HS-27A (cell line): ENCODE results near the gene RAX2.
"Not testable (repeated sequence)": the region's sequence is repeated elsewhere in the genome, so short reads cannot be mapped to it uniquely, and the experiment has no call there.

ENCODE experiments used
- DNase-seq: peaks from one replicate; pipeline ENCODE4 v3.0.0-alpha.2; 2012; ENCODE audit warnings: low read depth, missing footprints

RAX2 gene

DNA sequence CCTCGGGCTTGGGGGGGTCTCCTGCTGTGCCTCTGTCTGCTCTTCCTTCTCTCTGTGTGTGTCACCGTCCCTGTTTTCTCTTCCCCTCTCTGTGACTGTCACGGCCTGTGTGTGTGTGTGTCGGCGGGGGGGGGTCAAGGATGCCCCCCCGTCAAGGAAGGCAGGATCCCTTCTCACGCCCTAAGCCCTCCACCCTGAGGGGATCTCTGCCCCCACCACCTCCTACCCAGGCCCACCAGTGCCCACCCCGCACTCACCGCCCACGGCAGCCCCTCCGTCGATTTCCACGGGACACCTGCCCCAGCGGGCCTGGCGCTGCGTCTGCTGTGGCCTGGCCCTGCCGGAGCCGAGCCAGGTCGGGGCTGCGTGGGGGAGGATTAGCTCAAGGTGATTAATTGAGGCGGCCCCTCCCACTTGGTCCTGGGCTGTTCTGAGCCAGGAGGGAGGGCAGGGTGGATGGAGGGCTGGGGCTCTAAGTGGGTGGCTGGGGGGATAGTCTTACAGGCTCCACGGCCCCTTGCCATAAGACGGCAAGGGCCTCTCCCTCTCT lies at the start of gene RAX2:
Gene RAX2, minus strand, starts transcription at position 323 of the 550 bp plus-strand sequence. CDS start 486 bp downstream, outside the sequence.
- DNase-seq = no peak

DNA sequence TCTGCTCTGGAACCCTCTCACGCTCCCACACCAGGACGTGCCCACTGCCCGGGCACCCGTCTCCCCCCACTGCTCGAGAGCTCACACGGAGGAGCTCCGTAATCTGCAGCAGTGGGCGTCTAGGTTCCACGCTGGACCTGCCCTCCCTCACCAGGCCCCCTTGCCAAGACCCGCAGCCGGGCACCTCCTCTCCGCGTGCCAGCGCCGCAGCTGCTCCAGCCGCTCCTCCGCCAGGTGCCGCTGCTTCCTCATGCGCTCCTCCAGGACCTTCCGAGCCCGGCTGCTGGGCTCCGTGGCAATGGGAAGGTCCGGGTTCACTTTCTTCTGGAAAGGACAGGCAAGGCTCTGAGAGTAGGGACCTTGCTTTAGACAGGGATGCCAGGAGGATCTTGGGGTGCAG lies 49.1 kb upstream of the RAX2 start:
- DNase-seq = no peak

DNA sequence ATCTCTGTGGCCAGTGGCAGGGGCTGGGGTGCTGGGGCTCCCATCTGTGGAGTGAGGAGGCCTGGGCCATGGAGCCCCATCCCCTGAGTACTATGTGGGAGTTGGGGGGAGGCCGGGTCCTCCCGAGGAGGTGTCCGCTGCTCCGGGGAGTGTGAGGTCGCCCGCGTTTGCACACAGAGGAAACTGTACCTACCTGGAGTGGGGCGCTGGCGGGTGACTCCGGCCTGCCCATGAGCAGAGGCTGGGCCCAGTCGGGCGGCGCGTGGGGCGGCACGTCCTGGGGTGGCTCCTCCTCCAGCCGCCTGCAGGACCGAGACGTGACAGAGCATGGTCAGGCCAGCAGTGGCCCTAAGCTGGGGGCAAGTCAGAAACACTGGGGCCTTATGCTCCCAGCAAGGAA lies 48.0 kb upstream of the RAX2 start:
- DNase-seq = no peak

DNA sequence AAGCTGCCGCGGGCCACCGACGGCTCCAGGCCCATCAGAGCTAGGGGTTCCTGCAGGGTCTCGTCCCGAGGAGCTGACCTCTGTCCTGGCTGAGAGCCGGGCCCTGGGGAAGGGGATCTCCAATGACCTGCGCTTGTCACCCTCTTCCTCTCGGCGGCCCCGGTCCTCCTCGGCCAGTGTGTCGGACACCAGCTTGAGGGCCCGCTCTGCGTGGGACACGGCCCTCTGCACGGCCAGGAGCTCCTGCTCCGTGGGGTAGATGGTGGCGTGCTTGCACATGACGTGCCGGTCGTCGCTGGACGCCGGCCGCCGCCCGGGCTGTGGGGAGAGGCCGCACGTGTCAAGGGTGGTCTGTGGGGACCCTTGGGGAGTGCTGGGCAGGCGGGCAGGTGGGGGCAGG lies 46.9 kb upstream of the RAX2 start:
- no peak for DNase-seq

DNA sequence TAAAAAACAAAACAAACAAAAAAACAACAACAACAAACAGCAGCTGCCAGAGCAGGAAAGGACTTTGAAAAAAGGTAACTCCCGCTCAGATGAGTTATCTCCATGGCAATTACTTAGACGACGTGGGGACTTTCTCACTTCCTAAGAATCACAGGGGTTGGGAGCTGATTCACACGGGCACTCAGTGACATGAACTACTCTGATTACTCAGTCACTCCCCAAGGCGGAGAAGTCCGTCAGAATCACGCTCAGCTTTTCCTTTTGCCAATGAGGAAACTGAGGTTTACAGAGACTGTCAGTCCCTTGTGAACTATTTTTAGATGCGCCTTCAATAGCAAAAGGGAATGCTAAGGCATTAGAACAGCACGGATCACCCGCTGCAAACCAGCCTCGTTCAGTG lies 46.4 kb upstream of the RAX2 start:
- DNase-seq = no peak

DNA sequence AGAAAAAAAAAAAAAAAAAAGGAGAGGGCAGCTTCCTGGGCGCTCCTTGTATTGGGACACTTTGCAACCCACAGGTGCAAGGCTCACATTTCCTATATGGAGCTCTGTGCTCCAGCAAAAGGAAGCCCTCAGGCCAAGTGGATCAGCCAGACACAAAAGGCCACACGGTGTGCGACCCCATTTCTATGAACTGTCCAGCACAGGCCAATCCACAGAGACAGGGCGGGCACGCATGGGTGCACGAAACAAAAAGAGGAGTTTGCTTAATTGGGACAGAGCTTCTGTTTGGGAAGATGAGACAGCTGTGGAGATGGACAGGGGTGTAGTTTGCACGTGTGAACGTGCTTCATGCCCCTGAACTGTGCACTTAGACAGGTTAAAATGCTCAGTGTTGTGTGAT lies 45.7 kb upstream of the RAX2 start:
- no peak for DNase-seq

DNA sequence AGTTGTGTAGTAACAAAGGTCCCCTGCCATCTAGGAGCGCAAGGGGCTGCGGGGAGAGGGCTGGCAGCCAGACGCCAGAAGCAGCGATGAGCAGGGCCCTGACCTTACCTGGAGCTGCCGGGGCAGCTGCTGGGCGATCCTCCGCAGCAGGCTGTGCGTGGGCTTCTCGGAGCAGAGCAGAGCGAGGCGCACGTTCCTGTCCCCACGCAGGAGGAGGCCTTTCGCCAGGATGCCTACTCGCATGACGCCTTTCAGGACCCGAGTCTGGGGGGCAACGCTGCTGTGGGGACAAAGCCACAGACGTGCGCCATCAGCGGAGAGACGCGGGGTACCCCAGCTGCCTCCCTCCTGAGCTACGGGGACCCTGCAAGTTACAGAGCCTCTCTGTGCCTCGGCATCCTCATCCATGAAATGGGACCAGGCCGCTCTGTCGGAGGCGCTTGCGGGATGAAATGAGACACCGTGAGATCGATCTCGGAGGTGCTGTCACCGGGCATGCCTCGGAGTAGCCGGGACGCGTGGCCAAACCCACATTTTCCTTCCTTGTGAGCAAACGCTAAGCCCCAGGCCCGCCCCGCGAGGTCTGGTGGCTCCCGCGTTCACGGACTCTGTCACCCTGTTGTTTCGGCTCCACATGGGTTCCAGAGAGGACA lies 44.7 kb upstream of the RAX2 start:
- DNase-seq = no peak

DNA sequence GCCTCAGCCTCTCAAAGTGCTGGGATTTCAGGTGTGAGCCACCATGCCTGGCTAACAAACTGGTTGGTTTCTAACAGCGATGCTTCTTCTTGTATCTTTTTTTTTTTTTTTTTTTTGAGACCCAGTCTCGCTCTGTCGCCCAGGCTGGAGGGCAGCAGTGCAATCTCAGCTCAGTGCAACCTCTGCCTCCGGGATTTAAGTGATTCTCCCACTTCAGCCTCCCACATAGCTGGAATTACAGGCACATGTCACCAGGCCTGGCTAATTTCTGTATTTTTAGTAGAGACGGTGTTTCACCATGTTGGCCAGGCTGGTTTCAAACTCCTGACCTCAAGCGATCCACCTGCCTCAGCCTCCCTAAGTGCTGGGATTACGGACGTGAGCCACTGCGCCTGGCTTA lies 44.1 kb upstream of the RAX2 start:
- DNase-seq = not testable (repeated sequence)

DNA sequence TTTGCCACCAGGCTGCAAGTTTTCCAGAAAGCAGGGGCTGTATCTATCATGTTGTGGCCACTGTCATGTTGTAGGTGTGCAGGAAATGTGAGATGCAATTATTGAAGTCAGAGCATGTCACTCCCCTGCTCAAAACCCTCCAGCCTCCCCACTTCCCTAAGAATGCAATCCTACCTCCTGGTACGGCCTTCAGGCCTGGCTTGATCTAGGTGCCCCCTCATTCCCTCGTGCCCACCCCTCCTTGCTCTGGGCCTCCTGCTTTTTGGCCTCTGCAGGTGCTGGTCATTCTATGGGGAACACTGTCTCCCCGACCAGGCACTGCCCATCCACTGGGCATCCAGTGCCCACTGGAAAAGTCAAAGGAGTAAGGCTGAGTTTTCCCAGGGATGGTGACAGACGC lies 42.6 kb upstream of the RAX2 start:
- DNase-seq = no peak

DNA sequence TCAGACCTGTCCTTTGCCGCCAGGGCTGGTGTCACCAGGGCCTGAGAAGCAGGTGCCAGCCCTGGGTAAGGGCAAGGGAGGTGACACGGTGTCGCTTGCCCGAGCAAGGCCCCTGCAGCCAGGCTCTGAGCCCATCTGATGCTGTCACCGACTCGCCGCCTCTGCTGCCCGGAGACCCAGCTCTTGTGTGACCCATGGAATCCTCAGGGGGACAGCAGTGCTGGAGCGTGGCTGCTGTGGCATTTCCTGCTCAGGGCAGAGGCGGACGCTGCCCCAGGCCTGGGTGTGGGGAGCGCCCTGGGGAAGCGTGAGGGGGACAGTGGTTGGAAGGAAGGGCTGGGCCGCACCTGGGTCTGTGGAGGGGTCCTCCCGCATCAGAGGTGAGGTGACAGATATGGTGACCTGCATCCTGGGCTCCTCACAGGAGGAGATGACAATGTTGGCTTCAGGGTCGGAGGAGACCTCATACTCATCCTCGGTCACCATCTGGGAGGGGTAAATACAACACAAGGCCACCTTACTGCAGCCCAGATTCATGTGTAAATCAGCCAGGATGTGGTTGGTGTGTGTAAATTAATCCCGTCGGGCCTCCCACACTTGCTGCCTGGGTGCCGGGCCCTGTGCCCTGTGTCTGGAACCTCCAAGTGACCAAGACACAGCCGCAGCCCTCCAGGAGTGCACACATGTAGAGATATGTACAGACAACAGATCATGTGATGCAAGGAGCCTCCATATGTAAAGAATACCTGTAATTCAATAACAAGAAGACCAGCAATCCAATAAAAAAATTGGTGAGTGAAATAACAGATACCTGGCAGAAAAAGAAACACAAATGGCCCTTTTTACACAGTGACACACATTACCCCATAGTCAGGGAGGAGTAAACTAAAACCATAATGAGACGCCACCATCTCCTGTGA lies 41.7 kb upstream of the RAX2 start:
- DNase-seq = no peak

DNA sequence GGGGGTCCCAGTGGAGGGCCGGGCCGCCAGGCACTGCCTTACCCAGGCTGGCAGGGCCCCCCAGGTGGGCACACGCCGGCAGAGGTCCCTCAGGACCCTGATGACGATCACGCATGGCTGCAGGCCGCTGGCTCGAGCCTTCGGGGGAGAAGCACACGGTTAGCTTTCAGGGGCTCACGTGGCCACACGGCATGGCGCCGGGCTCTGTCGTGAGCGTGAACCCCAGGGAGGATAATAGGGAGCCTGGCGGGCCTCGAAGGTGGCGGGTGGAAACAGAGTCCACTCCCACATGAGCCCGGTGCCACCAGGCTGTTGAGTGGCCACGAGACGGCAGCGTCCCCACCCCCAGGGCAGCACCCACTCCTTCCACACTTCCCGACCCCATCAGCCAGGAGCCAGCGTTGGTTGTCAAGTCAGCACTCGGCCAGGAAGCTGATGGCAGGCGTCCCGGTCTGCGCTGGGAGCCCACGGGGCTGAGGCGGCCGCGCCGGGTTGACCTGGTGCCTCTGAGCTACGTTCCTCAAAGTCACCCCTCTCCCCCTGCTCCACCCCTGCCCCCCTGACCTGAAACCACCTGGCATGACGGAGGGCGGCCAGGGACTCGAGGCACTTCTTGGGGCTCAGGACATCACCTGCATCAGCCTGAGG lies 38.8 kb upstream of the RAX2 start:
- DNase-seq = no peak

DNA sequence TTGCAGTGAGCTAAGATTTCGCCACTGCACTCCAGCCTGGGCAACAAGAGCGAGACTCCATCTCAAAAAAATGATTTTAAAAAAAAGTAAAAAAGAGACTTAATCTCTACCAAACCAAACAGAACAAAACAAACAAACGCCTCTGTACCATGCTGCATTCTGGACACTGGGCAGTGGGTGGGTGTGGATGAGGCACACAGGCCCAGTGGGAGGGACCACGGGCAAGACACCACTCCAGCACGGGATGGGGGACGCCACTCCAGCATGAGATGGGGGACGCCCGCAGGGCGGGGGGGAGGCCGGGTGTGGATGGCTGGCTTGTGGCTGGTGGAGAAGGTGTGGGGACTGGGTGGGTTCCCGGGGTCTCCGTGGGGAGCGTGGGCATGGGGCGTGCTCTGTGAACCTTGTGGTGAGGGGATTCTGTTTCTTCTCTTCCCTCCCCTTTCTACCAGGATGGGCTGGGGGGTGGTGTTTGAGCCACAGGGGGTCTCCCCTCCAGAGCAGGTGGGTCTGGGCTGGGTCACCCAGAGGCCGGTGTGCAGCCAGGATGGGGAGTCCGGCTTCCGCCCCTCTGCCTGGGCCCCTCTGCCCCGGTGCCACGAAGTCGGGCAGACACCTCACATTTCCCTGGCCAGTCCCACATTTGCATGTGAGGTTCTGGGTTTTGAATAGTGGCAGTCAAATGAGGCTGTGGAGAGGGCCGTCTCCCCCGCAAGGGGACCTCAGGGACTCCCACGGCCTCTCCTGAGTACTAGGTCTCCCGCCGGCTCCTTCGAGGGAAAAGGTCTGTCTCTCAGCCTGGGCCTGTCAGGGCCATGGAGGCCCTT lies 38.1 kb upstream of the RAX2 start:
- DNase-seq = no peak

DNA sequence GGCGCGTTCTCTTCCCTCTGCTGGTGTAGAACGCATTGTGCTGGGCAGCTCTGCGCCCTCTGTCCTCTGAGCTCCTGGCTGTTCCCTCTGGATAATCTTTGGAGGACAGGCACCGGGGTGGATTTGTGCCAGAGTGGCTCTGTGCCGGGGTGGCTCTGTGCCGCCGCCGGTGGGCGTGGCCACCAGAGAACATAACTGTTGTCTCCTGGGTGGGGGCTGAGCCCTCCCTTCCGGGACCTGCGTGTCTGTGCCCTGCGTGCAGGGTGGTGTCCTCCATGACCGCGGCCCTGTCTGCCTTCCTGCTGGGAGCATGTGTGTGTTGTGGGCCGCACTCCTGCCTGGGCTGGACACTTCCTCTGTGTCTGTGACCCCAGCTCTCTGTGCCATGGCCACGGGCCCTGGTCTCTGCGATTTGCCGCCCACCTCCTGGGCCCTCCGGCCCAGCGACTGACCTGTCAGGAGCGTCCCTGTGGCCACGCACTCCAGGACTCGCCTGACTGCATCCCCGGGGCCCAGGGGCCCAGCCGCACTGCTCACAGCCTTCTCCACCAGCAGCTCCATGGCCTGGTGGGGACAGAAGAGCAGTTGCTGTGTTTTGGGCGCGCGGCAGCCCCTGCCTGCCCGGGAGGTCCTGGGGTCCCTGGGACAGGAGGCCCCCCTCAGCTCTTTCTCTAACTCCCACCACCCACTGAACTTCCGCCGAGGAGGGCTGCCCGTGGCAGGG lies 36.6 kb upstream of the RAX2 start:
- no peak for DNase-seq

DNA sequence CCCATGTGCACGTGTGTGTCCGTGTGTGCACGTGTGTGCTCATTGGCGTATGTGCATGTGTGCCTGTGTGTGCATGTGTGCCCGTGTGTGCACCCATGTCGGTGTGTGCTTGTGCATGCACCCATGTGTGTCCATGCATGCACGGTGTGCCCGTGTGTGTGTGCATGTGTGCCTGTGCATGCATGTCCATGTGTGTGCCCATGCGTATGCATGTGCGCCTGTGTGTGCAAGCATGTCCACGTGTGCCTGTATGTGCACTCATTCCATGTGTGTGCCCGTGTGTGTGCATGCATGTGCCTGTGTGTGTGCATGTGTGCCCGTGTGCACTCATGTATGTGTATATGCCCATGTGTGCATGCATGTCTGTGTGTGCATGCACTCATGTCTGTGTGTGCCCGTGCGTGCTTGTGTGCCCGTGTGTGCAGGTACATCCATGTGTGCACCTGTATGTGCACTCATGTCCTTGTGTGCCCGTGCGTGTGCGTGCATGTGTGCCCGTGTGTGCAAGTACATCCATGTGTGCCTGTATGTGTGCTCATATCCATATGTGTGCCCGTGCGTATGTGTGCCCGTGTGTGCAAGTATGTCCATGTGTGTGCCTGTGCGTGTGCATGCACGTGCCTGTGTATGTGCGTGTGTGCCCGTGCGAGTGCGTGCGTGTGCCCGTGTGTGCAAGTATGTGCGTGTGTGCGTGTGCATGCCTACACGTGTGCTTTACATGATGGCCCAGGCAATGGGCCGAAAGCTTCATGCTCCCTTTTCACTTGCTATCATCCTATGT lies 35.7 kb upstream of the RAX2 start:
- no peak for DNase-seq

DNA sequence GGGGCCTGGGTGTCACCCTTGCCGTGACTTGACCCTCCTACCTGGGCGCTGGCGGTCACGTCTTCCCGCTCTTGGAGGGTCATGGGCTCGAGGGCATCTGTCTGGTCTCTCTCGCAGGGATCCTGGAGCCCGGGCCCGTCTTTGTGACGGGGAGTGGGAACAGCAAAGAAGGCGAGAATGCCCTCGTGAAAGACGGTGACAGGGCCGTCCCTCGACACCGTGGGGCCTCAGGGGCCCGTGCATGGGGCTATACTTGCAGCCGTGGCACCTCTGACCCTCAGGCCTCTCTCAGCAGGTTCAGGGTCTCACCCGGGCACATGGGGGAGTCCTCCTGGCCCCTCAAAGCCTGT lies 35.1 kb upstream of the RAX2 start:
- DNase-seq = no peak

DNA sequence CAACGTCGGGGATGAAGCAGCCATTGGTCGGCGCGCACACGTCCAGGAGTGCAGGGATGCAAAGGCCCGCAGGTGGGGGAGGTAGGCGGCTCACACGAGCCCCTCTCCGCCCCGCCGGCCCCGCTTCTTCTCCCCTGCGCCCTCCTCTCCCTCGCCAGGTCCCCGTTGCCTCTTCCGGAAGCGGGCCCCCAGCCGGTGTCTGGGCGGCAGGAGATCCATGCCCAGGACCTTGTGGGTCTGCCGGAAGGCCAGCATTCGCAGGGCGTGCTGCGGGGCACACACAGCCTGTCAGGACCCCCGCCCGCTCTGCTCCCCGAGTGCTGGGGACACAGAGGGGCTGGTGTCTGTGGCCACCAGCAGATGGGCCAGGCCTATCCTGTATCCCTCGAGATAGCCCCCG lies 33.8 kb upstream of the RAX2 start:
- no peak for DNase-seq

DNA sequence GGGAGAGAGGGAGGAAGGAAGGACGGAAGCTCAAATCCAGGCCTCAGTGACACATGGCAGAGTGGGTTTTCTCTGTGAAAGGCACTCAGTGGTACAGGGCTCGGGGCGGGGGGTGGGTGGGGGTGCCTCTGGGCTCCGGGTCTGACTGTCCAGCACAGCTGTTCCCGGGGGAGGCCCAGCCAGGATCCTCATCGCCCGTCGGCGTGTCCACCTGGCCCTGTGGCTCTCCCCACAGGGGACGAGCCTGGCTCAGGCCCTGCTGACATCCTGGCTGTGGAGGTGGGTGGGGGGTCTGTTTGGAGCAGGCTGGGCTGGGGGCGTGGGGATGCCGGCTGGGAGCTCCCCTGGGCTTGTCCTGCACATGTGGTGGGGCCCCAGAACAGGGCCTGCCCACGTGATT lies 32.4 kb upstream of the RAX2 start:
- no peak for DNase-seq

DNA sequence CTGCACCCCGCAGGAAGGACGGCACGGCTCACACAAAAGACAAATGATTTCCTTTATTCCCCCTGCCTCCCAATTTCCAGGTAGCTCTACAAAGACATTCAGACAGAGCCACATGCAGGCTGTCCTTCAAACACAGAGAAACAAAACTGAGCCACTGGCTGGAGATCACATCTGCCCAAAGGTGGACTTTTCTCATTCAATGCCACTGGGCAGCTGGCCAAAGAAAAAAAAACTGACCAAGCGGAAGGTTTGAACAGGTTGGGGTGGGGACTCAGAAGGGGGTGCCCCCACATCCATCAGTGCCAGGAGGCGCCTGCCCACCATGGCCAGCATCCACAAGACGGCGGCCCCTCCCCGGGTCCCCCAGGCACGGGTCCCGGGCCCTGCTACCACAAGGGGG lies 32.0 kb upstream of the RAX2 start:
- DNase-seq = no peak

DNA sequence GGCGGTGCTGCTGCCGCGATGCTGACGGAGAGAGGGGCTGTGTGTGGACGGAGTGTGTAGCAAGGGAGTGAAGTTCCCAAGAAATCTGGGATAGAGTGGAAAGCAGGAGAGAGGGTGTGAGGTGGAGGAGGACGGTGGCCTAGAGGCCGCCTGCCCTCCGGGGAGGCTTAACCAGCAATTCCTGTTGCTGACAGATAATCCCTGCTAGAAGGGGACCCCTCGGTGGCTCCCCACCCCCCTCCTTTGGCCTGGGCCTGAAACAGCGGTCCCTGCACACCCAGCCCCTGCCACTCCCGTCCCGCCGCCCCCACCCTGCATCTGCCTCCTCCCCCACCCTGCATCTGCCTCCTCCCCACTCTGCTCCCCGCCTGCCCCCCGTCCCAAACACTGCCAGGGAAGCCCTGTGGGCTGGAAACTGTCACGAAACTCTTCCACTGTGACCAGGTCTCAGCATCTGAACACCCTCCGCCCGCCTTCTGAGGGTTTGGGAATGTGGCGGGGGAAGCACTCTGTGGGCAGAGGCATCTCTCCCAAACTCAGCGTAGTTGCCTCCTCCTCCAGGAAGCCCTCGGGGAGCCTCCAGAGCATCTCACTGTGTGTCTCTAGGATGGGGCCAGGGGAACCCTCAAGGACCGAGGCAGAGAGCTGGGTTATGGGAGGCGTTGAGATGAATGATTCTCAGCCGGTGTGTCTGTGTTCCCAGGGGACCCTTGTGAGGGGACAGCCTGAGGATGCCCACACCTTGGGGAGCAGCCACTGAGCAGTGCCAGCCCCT lies 31.3 kb upstream of the RAX2 start:
- DNase-seq = no peak
